Activated CD8-positive, alpha-beta memory T cell treated with anti-CD3 and anti-CD28 coated beads for 36 hours (primary cell): Measurements from ENCODE around the gene TPGS2. TPM values are rescaled to one million over a fixed set of nuclear protein-coding genes. Genes with fewer than 3 reads are reported as not detected.
"Not testable (repeated sequence)": the region's sequence is repeated elsewhere in the genome, so short reads cannot be mapped to it uniquely, and the experiment has no call there.

Experiments
- CTCF ChIA-PET: fragments of 350-600 bp; sonication (Branson Sonifier 250); formaldehyde crosslinking; loops from one replicate; lab custom pipeline; 2021; ENCODE audit warnings: antibody characterized with exemption; lab: Charles Lee
- POLR2A ChIA-PET: fragments of 350-600 bp; sonication (Branson Sonifier 250); formaldehyde crosslinking; loops from one replicate; lab custom pipeline; 2021; ENCODE audit warnings: antibody characterized with exemption; lab: Charles Lee
- total RNA-seq, 2 experiments: library from RNA; stranded (reverse); gene quantifications; one replicate each; pipeline ENCODE4 v1.2.3, GENCODE V29; 2021

The TPGS2 gene, protein sequence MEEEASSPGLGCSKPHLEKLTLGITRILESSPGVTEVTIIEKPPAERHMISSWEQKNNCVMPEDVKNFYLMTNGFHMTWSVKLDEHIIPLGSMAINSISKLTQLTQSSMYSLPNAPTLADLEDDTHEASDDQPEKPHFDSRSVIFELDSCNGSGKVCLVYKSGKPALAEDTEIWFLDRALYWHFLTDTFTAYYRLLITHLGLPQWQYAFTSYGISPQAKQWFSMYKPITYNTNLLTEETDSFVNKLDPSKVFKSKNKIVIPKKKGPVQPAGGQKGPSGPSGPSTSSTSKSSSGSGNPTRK
- 10 to 100 TPM; 82.2 to 85.2 TPM for total RNA-seq

DNA sequence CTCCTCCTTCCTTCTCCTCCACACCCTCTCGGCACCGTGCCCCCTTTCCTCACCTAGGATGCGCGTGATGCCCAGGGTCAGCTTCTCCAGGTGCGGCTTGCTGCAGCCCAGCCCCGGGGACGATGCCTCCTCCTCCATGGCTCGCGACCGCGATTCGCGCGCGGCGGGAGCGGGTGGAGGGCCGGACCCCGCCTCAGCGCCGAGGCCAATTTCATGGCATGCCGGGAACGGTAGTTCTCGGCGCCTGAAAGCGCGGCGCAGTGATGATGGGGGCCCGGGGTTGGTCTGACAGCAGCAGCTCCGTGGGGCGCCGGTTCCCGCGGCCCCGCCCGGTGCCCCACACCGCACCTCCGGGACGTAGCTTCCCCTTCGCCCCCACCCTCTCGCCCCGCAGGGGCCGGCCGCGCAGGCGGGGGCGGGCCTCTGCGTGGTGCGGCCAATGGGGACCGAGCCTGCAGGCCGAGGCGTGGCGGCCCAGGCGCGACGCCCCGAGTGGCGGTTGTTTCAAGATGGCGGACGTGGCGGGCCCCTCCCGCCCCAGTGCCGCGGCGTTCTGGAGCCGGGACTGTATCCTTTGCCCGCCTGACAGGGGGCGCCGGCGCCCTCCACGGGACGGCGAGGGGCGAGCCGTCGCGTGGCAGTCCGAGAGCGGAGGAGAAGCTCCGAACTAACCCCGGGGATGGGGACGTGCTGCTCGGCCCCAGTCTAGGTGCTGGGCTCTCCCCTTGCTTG, at the start of gene TPGS2, which contains the start of gene KIAA1328:
Gene TPGS2, minus strand, starts transcription at position 373 of the 732 bp plus-strand sequence. Its CDS starts 235 bp downstream, at position 138.
Gene KIAA1328, plus strand, starts transcription at position 498 of the 732 bp plus-strand sequence. Its CDS starts 12 bp downstream, at position 510.
- ChIA-PET POLR2A (interaction anchor here (0.6 to 1.3 kb wide), 3 partner anchors 12 to 800 kb away, joined by 3 to 6 read pairs (median 4); no protein-coding TSS in a partner anchor), CTCF (interaction anchor here (0.7 to 1.4 kb wide), 4 partner anchors 15 to 71 kb away, joined by 3 to 5 read pairs (median 4); no protein-coding TSS in a partner anchor)

DNA sequence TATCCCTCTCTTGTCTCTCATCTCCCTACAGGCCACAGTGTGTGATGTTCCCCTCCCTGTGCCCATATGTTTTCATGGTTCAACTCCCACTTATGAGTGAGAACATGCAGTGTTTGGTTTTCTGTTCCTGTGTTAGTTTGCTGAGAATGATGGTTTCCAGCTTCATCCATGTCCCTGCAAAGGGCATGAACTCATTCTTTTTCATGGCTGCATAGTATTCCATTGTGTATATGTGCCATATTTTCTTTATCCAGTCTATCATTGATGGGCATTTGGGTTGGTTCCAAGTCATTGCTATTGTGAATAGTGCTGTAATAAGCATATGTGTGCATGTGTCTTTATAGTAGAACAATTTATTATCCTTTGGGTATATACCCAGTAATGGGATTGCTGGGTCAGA, 45.0 kb upstream of the TPGS2 start:
- POLR2A ChIA-PET = not testable (repeated sequence)

DNA sequence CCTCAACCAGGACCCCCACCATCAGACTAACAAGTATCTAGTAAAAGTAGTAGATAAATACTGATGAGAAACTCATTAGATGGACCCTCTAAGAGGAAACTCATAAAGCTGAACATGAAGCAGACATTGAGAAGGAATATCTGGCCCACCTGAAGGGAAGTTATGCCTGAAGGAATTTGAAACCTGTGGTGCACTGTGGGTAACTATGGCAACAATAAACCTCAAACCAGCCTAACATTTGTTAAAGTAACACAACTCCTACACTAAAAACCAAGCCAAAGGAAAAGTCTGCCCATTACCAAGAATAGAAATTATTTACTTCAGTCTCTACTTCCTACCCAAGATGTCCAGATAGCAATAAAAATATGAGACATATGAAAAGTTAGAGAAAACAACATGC, 43.5 kb upstream of the TPGS2 start:
- CTCF ChIA-PET = no interaction called here
- POLR2A ChIA-PET = no interaction called here

More for the DNA sequence above, 45.0 kb upstream of the TPGS2 start:
- CTCF ChIA-PET = not testable (repeated sequence)

DNA sequence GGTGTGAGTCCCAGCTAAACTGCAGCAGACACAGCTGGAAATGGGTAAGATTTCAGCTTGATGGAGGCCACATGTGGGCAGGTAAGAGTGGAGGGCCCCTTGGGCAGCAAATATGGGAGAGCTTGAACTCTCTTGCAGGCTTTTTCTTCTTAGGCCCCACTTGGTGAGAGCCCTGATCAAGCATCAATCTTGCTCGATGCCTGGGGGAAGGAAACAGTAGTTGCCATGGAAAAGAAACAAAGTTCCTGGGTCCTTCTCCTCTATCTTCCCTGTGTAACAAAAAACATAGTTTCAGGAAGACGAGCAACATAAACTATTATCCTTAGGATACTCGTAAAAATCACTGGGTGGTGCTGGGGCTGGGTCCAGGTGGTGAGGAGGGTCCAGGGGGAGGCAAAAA, 43.0 kb upstream of the TPGS2 start:
- POLR2A ChIA-PET = no interaction called here
- CTCF ChIA-PET = no interaction called here

DNA sequence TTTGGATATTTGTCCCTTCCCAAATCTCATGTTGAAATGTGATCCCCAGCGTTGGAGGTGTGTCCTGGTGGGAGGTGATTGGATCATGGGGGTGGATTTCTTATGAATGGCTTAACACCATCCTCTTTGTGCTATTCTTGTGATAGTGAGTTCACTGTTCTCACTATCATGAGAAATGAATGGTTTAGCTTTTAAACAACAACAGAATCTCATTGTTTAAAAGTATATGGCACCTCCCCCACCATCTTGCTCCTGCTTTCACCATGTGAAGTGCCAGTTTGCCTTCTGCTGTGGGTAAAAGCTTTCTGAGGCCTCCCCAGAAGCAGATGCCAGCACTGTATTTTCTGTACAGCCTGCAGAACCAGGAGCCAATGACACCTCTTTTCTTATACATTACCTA, 38.3 kb upstream of the TPGS2 start:
- ChIA-PET CTCF (no interaction called here), POLR2A (no interaction called here)

DNA sequence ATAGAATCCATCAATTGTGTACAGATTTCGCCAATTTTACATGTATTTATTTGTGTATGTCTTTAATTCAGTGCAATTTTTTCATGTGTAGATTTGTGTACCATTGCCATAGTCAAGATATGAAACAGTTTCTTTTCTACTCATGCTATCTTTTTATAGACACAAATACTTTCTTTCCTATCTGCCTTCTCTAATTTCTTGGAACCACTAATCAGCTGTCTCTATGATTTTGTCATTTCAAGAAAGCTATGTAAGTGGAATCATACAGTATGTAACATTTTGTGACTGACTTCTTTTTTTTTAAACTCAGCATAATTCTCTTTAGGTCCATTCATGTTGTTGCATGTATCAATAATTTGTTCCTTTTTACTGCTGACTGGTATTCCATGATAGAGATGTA, 33.4 kb upstream of the TPGS2 start:
- POLR2A ChIA-PET = no interaction called here
- CTCF ChIA-PET = no interaction called here

DNA sequence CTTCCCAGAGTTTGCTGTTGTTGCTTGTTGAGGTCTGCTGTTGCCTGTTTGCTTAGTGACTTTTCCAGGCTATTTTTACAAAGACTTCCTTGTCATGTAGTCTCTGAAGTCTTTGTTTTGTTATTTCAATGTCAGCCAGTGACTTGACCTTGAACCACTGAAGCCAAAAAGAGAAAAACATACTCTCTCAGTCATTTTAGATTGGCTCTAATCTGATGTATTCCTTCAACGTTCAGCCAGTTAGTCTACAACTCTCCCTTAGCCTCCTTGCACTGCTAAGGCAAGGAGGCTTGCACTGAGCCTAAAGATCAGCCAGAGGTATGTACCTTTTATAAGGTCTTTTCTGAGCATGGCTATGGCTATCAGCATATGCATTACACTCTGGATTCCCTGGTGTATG, 28.0 kb upstream of the TPGS2 start:
- CTCF ChIA-PET = no interaction called here
- POLR2A ChIA-PET = no interaction called here

DNA sequence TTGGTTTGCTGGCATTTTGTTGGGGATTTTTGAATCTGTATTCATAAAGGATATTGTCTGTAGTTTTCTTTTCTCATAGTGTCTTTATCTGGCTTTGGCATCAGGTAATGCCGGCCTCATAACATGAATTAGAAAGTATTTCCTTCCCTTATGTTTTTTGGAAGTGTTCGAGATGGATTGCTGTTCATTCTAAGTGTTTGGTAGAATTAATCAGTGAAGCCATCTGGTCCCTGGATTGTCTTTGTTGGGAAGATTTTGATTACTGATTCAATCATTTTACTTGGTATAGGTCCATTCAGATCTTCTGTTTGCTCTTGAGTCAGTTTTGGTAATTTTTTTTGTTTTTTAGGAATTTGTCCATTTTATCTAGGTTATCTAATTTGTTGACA, 22.4 kb upstream of the TPGS2 start:
- POLR2A ChIA-PET = no interaction called here
- CTCF ChIA-PET = no interaction called here

DNA sequence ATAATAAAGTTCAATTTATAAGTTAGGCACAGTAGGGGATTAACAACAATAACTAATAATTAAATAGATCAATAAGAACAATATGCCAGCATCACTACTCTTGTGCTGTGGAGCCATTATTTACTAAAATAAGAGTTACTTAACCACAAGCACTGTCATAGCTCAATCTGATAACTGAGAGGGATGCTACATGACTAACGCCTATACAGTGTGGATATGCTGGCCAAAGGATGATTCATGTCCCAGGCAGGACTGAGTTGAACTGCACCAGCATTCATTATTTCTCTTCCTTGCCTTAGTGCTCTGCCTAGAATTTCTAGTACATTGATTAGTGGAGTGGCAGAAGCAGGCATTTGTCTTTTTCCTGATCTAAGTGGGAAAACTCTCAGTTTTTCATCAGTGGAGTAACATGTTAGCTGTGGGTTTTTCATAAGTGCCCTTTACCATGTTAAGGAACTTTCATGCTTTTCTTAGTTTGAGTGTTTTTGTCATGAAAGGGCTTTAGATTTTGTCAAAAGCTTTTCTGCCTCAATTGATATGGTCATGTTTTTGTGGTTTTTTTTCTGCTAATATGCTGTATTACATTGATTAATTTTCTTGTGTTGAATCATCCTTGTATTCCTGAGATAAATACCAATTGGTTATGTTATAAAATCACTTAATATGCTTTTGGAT, 21.9 kb upstream of the TPGS2 start:
- POLR2A ChIA-PET = interaction anchor here (0.5 kb wide), 1 partner anchor 76 kb away, joined by 5 read pairs; no protein-coding TSS in a partner anchor
- CTCF ChIA-PET = no interaction called here

DNA sequence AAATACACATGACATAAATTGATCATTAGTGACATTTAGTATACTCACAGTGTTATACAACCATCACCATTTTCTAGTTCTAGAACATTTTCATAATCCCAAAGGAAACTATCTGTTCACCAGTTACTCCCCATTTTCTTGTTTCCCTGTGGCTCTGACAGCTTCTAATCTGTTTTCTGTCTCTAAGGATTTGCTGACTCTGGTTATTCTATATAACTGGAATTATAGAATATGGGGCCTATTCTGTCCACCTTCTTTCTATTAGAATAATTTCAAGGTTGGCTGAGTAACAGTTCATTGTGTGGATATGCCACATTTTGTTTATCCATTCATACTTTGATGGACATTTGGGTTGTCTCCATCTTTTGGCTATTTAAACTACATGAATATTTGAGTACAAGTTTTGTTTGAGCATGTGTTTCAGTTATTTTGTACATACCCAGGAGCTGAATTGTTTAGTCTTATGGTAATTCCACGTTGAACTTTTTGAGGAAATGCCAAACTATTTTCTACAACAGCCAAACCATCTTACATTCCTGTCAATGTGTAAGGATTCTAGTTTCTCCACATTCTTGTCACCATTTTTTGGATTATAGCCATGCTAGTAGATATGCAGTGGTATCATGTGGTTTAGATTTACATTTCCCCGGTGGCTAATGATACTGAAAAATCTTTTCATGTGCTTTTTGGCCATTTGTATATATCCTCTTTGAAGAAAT, 20.6 kb upstream of the TPGS2 start:
- ChIA-PET POLR2A (no interaction called here), CTCF (no interaction called here)

DNA sequence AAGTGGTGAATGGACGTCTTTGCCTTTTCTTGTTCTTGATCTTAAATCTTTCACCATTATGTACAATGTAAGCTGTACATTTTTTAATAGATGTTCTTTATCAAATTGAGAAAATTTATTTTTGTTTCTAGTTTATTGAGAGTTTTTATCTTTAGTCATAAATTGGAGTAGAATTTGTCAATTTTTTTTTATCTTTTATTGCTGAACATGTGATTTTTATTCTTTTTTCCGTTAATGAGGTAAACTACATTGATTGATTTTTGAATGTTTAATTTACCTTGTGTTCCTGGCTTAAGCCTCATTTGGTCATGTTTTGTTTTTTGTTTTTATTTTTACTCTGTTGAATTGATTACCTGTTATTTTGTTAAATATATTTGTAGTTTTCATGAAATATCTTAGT, 19.8 kb upstream of the TPGS2 start:
- POLR2A ChIA-PET = no interaction called here
- CTCF ChIA-PET = no interaction called here

DNA sequence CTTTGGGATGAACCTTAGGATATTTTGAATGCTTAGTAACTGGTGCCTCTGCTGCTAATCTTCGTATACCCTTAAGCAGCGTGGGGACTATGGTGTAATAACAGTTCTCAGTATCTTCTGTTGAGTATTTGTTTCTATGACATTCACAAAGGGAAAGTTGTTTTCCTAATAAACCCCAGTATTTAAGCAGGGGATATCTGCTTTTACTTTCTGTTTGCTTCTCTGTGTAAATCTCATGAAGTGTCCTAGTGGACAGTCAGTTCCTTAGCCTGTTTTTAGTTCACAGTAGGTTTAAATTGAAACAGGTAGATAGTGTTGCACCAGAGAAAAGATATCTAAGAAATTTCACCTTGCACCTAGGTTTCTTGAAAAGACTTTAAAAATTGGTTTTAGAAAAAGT, 15.0 kb upstream of the TPGS2 start:
- ChIA-PET POLR2A (no interaction called here), CTCF (no interaction called here)

DNA sequence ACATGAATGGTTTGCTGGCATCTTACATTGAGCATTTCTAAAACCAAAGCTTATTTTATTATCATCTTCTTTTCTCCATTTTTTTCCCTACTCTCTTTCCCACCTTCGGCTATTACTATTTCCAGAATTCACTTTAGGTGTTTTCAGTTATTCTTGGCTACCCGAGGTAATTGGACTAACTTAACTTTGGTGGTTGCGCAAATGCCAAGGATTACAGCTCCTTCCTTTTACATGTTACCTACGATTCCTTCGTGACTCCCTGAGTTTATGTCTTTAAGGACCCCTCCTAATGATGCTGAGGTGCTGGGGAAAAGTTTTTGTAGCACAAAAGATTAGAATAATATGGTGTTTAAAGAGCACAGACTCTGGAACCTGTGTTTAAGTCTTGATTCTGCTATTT, 14.4 kb upstream of the TPGS2 start:
- ChIA-PET CTCF (no interaction called here), POLR2A (no interaction called here)

DNA sequence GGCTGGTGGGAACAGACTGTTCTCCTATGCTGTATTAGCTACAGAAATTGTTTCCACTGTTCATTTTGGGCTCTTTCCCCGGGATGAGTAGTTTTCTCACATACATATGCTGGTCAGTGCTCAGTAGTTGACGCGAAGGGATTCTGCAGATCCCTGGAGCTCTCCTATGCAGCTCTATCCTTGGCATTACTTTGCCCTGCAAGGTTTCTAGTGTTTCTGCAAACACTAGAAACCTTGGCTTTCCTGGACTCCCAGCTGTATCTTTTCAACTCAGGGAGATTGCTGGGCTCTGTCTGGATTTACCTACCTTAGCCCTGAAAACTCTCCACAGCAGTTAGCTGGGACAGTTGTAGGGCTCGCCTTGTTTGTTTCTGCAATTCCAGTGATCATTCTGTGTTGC, 11.0 kb upstream of the TPGS2 start:
- CTCF ChIA-PET = no interaction called here
- POLR2A ChIA-PET = no interaction called here

DNA sequence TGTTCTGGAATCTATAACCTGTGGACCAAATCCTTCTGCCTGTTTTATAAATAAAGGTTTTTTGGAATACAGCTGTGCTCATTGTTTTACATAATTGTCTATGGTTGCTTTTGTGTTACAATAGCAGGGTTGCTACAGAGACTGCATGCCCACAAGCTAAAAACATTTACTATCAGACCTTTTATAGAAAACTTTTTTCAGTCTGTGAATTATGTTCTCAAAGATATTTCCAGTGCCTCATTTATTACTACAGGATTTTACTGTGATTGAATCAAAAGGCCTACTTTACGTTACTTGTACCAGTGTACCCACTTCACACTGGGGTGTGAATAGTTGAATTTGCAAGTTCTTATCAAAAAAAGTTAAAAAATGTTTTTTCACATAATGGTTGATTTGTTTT, 7.1 kb upstream of the TPGS2 start:
- ChIA-PET POLR2A (no interaction called here), CTCF (no interaction called here)

DNA sequence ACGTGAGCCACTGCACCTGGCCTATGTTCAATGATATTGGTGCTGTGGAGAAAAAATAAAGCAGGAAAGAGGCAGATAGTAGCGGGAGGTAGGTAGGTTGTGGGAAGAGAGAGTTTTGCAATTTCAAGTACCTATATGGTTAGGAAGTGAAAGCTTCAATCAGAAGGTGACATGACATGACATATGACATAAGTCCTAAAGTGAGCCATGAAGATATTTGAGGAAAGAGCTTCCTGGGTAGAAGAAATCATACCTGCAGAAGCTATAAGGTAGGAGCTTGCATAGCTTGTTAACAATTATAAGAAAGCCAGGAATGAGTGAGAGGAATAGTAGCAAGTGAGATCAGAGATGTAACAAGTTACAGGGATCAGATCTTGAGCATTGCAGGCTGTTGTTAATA, 4.3 kb upstream of the TPGS2 start:
- ChIA-PET CTCF (interaction anchor here (1.1 kb wide), 1 partner anchor 68 kb away, joined by 3 read pairs; no protein-coding TSS in a partner anchor), POLR2A (no interaction called here)

DNA sequence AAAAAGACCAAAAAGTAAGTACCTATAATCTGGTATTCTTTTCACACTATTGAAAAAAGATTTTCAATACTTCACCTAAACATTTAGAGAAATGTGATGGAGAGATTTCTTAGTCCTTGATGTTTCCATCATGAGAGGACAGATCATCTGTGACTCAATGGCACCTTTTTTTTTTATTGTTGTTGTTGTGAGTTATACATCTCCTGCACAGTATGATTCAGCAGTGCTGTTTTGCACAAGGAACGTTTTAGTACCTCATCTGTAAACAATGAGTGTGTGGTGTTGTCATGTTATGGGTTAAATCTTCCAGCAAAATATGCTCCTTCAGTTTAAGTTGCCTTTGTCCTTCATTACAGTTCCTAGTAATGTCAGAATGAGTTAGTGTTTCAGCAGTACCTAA, 2.3 kb upstream of the TPGS2 start:
- ChIA-PET CTCF (no interaction called here), POLR2A (no interaction called here)

DNA sequence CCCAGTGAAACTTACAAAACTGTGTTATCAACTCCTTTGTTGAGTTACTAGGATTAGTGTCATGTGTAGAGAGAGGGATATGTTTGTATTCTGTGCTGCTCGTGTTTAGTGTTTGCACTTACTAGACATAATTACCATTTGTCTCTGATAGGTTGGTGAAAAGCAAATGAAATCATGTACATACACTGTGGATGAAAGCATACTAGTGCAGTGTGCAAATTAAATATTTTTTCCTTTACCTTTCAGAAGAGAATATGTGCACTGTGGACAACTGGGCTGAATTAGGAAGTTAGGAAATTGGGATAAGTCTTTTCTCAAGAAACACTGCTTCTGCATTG, 1.3 kb upstream of the TPGS2 start:
- POLR2A ChIA-PET = no interaction called here
- CTCF ChIA-PET = no interaction called here

DNA sequence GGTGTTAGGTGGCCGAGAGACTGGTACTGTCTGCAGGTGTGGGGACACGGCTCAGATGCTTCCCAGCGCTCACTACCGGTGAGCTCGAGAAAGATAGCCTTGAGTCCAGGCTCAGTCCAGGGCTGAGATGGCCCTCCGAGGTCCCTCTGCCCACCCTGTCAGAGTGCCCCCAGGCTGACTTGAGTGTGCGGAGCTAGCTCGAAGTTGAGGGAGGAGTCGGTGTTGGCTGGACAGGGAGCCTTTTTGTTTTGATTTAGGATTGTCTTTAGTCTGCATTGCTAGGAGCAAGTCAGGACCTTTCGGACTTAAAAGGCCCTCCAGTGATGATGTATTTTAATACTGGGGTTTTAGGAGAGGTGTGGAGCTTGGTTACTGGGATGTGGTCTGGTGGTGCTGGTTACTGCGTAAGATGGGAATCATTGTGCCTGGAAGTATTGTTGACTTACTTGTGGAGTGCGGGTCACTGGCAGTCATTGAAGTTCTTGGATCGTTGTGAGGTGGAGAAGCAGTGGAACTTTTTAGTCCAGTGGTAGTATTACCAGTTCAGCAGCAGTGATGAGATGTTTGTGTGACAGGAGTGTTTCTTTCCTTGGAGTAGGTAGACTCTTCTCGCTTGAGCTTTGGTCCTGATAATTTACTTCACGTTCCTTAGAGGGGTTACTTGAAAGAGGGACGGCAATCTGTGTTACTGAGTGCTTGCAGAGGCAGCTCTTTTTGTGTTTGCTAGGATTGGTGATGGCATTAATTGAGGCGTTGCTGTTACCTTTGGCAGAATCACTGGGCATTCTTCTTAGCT, 758 bp upstream of the TPGS2 start:
- ChIA-PET POLR2A (interaction anchor here (1.3 kb wide), 1 partner anchor 70 kb away, joined by 3 read pairs; no protein-coding TSS in a partner anchor), CTCF (interaction anchor here (1.2 to 1.4 kb wide), 3 partner anchors 17 to 70 kb away, joined by 3 to 5 read pairs (median 4); no protein-coding TSS in a partner anchor)
